ENCODE measurements around the gene RNF223.

DNA sequence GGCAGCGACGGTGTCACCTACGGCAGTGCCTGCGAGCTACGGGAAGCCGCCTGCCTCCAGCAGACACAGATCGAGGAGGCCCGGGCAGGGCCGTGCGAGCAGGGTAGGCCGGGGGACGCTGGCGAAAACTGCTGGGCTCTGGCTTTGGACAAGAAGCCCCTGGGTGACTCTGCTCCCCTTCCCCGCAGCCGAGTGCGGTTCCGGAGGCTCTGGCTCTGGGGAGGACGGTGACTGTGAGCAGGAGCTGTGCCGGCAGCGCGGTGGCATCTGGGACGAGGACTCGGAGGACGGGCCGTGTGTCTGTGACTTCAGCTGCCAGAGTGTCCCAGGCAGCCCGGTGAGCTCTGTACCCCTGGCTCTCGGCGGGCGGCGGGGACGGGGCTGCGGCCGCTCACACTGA lies 30.2 kb downstream of the RNF223 start:
- TF ChIP-seq, protein P1, sequence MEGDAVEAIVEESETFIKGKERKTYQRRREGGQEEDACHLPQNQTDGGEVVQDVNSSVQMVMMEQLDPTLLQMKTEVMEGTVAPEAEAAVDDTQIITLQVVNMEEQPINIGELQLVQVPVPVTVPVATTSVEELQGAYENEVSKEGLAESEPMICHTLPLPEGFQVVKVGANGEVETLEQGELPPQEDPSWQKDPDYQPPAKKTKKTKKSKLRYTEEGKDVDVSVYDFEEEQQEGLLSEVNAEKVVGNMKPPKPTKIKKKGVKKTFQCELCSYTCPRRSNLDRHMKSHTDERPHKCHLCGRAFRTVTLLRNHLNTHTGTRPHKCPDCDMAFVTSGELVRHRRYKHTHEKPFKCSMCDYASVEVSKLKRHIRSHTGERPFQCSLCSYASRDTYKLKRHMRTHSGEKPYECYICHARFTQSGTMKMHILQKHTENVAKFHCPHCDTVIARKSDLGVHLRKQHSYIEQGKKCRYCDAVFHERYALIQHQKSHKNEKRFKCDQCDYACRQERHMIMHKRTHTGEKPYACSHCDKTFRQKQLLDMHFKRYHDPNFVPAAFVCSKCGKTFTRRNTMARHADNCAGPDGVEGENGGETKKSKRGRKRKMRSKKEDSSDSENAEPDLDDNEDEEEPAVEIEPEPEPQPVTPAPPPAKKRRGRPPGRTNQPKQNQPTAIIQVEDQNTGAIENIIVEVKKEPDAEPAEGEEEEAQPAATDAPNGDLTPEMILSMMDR (IDR thresholded peaks at IDR 0.05), result no peak
- no peak for TF ChIP-seq POLR2AphosphoS5 (IDR thresholded peaks at IDR 0.05; ENCODE audit: low read depth, low read length)
- TF ChIP-seq, protein P2, sequence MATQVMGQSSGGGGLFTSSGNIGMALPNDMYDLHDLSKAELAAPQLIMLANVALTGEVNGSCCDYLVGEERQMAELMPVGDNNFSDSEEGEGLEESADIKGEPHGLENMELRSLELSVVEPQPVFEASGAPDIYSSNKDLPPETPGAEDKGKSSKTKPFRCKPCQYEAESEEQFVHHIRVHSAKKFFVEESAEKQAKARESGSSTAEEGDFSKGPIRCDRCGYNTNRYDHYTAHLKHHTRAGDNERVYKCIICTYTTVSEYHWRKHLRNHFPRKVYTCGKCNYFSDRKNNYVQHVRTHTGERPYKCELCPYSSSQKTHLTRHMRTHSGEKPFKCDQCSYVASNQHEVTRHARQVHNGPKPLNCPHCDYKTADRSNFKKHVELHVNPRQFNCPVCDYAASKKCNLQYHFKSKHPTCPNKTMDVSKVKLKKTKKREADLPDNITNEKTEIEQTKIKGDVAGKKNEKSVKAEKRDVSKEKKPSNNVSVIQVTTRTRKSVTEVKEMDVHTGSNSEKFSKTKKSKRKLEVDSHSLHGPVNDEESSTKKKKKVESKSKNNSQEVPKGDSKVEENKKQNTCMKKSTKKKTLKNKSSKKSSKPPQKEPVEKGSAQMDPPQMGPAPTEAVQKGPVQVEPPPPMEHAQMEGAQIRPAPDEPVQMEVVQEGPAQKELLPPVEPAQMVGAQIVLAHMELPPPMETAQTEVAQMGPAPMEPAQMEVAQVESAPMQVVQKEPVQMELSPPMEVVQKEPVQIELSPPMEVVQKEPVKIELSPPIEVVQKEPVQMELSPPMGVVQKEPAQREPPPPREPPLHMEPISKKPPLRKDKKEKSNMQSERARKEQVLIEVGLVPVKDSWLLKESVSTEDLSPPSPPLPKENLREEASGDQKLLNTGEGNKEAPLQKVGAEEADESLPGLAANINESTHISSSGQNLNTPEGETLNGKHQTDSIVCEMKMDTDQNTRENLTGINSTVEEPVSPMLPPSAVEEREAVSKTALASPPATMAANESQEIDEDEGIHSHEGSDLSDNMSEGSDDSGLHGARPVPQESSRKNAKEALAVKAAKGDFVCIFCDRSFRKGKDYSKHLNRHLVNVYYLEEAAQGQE (IDR thresholded peaks at IDR 0.05; ENCODE audit: insufficient read depth in 1 of 2, low read depth in 2 of 2, low read length in 1 of 2), result no peak
- no peak for TF ChIP-seq TCF7L2 (IDR thresholded peaks at IDR 0.05; ENCODE audit: low read depth, low read length)
- no peak for TF ChIP-seq SIN3A (IDR thresholded peaks at IDR 0.05; ENCODE audit: borderline replicate concordance, insufficient read depth, low read depth, low read length)

Measured in Panc1 (cell line).